ENCODE results near the gene APC. TPM values are rescaled to one million over a fixed set of nuclear protein-coding genes. Genes with fewer than 3 reads are reported as not detected.
A peak's percentile ranks its signal among the peaks of the same experiment; 100 is the strongest.

The APC gene
- total and polyA plus RNA-seq, 4 donors, result 83.2 to 279 (median 137) TPM

DNA sequence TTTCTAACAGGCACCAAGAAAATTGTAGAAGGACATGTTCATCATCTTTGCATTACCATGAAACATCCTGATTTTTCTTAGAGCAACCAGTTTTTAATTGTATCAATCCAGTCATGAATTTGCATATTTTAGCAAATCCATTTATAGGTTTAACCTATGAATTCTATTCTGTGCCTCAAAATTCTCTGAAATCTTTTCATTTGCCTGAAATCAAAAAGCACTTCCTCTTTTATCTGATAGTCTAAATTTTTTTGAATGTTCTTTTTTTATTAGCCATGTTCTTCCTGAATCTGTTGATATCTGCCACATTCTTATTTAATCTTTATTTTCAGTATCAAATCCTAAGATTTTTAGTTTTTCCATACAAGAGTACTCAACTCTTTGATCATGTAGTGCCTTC is 86.5 kb downstream of the APC start:
- Histone ChIP-seq H3K4me1 (ENCODE audit: control insufficient read depth, insufficient read depth, low read length) (no peaks in the 10 kb centered on the region), H3K27ac (ENCODE audit: low read depth, low read length) (no peak overlapping the region), H3K36me3 (ENCODE audit: control insufficient read depth, insufficient read depth, low read length) (peaks cover 34% of the 10 kb centered on the region), H3K4me3 (ENCODE audit: low read depth, low read length) (no peak overlapping the region), H3K9me3 (ENCODE audit: control insufficient read depth, insufficient read depth, low read length) (no peaks in the 10 kb centered on the region), H3K27me3 (ENCODE audit: control insufficient read depth, insufficient read depth, low read length) (no peaks in the 10 kb centered on the region)
- DNase-seq (ENCODE audit: low read depth in 4 of 6, low spot score in 6 of 6), result no peak

DNA sequence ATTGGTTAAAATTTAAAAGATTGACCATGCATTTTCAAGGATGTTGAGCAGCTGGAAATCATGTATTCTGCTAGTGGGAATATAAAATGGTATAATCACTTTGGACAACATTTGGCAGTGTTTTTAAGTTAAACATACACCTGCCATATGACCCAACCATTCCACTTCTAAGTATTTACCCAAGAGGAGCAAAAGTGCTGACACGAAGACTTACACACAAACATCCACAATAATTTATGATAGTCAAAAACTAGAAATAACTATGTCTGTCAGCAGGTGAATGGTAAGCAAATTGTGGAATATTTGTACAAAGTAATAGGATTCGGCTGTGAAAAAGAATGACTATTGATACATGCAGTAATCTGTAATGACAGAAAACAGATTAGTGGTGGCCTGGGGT is 92.7 kb downstream of the APC start:
- peaks cover 27% of the 10 kb centered on the region for H3K36me3 ChIP-seq (ENCODE audit: control insufficient read depth, insufficient read depth, low read length)
- 100% methylated on average over 1 of the region's 2 CpGs for WGBS (ENCODE audit: insufficient coverage)

DNA sequence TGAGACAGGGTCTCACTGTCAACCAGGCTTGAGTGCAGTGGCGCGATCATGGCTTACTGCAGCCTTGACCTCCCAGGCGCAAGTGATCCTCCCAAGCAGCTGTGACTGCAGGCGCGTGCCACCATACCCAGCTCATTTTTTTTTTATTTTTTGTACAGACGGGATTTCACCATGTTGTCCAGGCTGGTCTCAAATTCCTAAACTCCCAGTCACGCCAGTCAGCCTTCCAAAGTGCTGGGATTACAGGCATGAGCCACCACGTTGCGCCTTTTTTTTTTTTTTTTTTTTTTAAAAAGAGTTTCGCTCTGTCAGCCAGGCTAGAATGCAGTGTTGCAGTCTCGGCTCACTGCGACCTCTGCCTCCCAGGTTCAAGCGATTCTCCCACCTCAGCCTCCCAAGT is 96.3 kb downstream of the APC start:
- Histone ChIP-seq H3K9me3 (ENCODE audit: control insufficient read depth, insufficient read depth, low read length) (no peaks in the 10 kb centered on the region), H3K4me1 (ENCODE audit: control insufficient read depth, insufficient read depth, low read length) (no peaks in the 10 kb centered on the region), H3K4me3 (ENCODE audit: low read depth, low read length) (no peak overlapping the region), H3K36me3 (ENCODE audit: control insufficient read depth, insufficient read depth, low read length) (peaks cover 31% of the 10 kb centered on the region), H3K27me3 (ENCODE audit: control insufficient read depth, insufficient read depth, low read length) (no peaks in the 10 kb centered on the region), H3K27ac (ENCODE audit: low read depth, low read length) (no peak overlapping the region)
- WGBS (ENCODE audit: insufficient coverage), result 97% methylated on average over 6 of the region's 13 CpGs
- no peak for DNase-seq (ENCODE audit: low read depth in 4 of 6, low spot score in 6 of 6)

More for the DNA sequence above, 92.7 kb downstream of the APC start:
- Histone ChIP-seq H3K27me3 (ENCODE audit: control insufficient read depth, insufficient read depth, low read length) (no peaks in the 10 kb centered on the region), H3K27ac (ENCODE audit: low read depth, low read length) (no peak overlapping the region), H3K4me3 (ENCODE audit: low read depth, low read length) (no peak overlapping the region), H3K4me1 (ENCODE audit: control insufficient read depth, insufficient read depth, low read length) (no peaks in the 10 kb centered on the region), H3K9me3 (ENCODE audit: control insufficient read depth, insufficient read depth, low read length) (no peaks in the 10 kb centered on the region)
- no peak for DNase-seq (ENCODE audit: low read depth in 4 of 6, low spot score in 6 of 6)

DNA sequence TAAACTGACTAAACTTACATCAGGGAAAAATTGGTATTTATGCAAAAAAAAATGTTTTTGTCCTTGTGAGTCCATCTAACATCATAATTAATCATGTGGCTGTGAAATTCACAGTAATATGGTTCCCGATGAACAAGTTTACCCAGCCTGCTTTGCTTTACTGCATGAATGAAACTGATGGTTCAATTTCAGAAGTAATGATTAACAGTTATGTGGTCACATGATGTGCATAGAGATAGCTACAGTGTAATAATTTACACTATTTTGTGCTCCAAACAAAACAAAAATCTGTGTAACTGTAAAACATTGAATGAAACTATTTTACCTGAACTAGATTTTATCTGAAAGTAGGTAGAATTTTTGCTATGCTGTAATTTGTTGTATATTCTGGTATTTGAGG is 106.8 kb downstream of the APC start:
- H3K4me3 ChIP-seq (ENCODE audit: low read depth, low read length), result no peak overlapping the region
- H3K9me3 ChIP-seq (ENCODE audit: control insufficient read depth, insufficient read depth, low read length), result no peaks in the 10 kb centered on the region
- H3K27me3 ChIP-seq (ENCODE audit: control insufficient read depth, insufficient read depth, low read length), result no peaks in the 10 kb centered on the region
- DNase-seq (ENCODE audit: low read depth in 4 of 6, low spot score in 6 of 6), result no peak
- WGBS (ENCODE audit: insufficient coverage), result no CpG with 5 or more reads among the region's 1 CpG
- H3K27ac ChIP-seq (ENCODE audit: low read depth, low read length), result no peak overlapping the region
- H3K4me1 ChIP-seq (ENCODE audit: control insufficient read depth, insufficient read depth, low read length), result no peaks in the 10 kb centered on the region
- peaks cover 9% of the 10 kb centered on the region for H3K36me3 ChIP-seq (ENCODE audit: control insufficient read depth, insufficient read depth, low read length)

DNA sequence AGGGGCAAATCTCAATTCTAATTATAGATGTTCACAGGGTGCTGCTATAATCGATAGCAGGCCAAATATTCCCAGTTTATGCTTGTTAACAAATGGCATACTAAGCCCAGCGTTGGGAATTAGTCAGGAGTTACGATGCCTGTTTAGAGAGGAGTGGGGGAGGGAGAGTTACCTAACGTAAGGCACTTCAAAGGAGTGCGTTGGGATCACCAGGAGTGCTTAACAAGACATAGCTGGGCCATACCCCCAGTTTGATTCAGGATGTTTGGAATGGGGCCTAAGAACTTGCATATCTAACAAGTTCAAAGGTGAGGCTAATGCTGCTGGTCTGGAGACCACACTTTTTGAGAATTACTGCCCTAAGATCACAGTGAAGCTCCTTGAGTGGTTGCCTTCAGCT is 108.9 kb downstream of the APC start:
- 80% methylated on average over 5 of the region's 5 CpGs for WGBS (ENCODE audit: insufficient coverage)
- Histone ChIP-seq H3K27me3 (ENCODE audit: control insufficient read depth, insufficient read depth, low read length) (no peaks in the 10 kb centered on the region), H3K27ac (ENCODE audit: low read depth, low read length) (no peak overlapping the region), H3K4me1 (ENCODE audit: control insufficient read depth, insufficient read depth, low read length) (no peaks in the 10 kb centered on the region), H3K9me3 (ENCODE audit: control insufficient read depth, insufficient read depth, low read length) (no peaks in the 10 kb centered on the region), H3K4me3 (ENCODE audit: low read depth, low read length) (no peak overlapping the region), H3K36me3 (ENCODE audit: control insufficient read depth, insufficient read depth, low read length) (peaks cover 4% of the 10 kb centered on the region)
- no peak for DNase-seq (ENCODE audit: low read depth in 4 of 6, low spot score in 6 of 6)

DNA sequence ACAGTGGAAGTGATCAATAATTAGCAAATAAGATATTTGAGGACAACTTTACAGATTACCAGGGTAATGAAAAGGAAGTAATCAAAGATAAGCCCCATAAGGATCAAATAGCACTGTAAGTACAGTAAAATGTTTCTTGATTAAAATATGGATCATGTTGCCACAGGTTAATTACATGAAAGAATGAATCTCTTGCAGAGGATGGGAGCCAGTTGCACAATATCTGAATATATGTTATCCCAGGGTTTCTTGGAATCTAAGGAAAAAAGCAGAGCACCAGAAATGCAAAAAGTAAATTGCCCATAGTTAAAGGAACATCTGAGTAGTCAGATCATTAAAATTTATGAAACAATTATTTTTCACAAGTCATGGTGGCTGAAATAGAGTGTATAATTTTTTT is 109.6 kb downstream of the APC start:
- Histone ChIP-seq H3K27ac (ENCODE audit: low read depth, low read length) (no peak overlapping the region), H3K9me3 (ENCODE audit: control insufficient read depth, insufficient read depth, low read length) (no peaks in the 10 kb centered on the region), H3K36me3 (ENCODE audit: control insufficient read depth, insufficient read depth, low read length) (peaks cover 4% of the 10 kb centered on the region), H3K4me1 (ENCODE audit: control insufficient read depth, insufficient read depth, low read length) (no peaks in the 10 kb centered on the region), H3K4me3 (ENCODE audit: low read depth, low read length) (no peak overlapping the region), H3K27me3 (ENCODE audit: control insufficient read depth, insufficient read depth, low read length) (no peaks in the 10 kb centered on the region)
- no peak for DNase-seq (ENCODE audit: low read depth in 4 of 6, low spot score in 6 of 6)

DNA sequence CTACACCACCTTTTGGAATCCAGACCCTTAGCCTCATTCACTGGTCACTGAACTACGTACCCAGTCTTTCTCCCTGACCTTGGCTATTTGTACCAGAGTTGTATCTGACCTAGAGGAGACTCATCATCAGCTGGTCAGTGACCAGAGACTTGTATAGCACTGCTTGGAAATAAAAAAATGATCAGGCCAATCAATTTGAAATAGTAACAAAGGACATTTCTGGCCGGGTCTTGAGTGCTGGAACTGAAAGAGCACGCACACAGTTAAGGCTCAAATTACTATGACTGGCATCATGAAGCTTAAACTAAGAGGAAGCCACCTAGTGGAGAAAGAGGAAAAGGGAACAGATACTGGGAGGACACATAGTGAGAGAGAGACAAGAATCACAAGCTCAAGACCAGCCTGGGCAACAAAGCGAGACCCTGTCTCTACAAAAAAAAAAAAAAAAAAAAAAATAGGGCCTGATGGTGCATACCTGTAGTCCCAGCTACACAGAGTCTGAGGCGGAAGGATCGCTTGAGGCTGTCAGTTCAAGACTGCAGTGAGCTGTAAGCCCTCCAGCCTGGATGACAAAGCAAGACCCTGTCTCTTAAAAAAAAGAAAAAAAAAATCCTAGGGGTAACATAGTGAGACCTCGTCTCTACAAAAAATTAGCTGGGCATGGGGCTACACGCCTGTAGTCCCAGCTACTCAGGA is 110.6 kb downstream of the APC start:
- Histone ChIP-seq H3K36me3 (ENCODE audit: control insufficient read depth, insufficient read depth, low read length) (peaks cover 4% of the 10 kb centered on the region), H3K4me1 (ENCODE audit: control insufficient read depth, insufficient read depth, low read length) (no peaks in the 10 kb centered on the region), H3K27me3 (ENCODE audit: control insufficient read depth, insufficient read depth, low read length) (no peaks in the 10 kb centered on the region), H3K4me3 (ENCODE audit: low read depth, low read length) (no peak overlapping the region), H3K27ac (ENCODE audit: low read depth, low read length) (no peak overlapping the region), H3K9me3 (ENCODE audit: control insufficient read depth, insufficient read depth, low read length) (no peaks in the 10 kb centered on the region)
- WGBS (ENCODE audit: insufficient coverage), result 53% methylated on average over 6 of the region's 8 CpGs
- DNase-seq (ENCODE audit: low read depth in 4 of 6, low spot score in 6 of 6), result peak in 5 of 6 donors; percentile 10 to 86 (median 33)

DNA sequence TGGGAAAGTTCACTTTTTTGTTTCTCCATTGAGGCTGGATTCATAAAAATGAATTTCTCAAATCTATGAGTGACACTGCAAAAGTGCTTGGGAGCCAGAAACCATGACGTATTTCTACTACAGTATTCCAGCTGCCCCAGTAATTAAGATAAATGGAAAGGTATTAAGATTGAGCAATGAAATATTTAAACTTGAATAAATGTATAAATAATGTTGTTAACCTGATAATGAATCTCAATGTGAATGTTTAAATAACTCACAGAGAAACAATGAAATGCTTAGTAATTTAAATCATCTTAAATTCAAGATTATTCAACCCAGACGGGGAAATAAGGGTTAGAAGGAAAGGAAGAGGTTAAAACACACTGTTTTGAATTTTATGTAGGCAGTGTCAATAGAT is 112.2 kb downstream of the APC start:
- no peaks in the 10 kb centered on the region for H3K9me3 ChIP-seq (ENCODE audit: control insufficient read depth, insufficient read depth, low read length)
- no peaks in the 10 kb centered on the region for H3K36me3 ChIP-seq (ENCODE audit: control insufficient read depth, insufficient read depth, low read length)
- H3K4me1 ChIP-seq (ENCODE audit: control insufficient read depth, insufficient read depth, low read length), result no peaks in the 10 kb centered on the region
- no peak overlapping the region for H3K4me3 ChIP-seq (ENCODE audit: low read depth, low read length)
- no peaks in the 10 kb centered on the region for H3K27me3 ChIP-seq (ENCODE audit: control insufficient read depth, insufficient read depth, low read length)
- no peak for DNase-seq (ENCODE audit: low read depth in 4 of 6, low spot score in 6 of 6)
- no peak overlapping the region for H3K27ac ChIP-seq (ENCODE audit: low read depth, low read length)
- WGBS (ENCODE audit: insufficient coverage), result no CpG with 5 or more reads among the region's 2 CpGs

DNA sequence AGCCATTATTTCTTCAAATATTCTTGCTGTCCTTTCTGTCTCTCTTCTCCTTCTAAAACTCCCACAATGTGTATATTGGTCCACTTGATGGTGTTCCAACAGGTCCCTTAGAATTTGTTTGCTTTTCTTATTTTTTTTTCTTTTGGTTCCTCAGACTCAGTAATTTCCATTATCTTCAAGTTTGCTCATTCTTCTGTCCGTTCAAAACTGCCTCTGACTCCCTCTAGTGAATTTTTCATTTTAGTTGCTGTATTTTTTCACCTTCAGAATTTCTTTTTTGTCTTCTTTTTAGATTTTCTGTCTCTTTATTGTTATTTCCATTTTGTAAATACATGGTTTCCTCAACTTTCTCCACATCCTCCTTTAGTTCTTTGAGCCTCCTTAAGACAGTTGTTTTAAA is 117.0 kb downstream of the APC start:
- no peak for DNase-seq (ENCODE audit: low read depth in 4 of 6, low spot score in 6 of 6)
- Histone ChIP-seq H3K4me3 (ENCODE audit: low read depth, low read length) (no peak overlapping the region), H3K9me3 (ENCODE audit: control insufficient read depth, insufficient read depth, low read length) (no peaks in the 10 kb centered on the region), H3K36me3 (ENCODE audit: control insufficient read depth, insufficient read depth, low read length) (no peaks in the 10 kb centered on the region), H3K4me1 (ENCODE audit: control insufficient read depth, insufficient read depth, low read length) (no peaks in the 10 kb centered on the region), H3K27me3 (ENCODE audit: control insufficient read depth, insufficient read depth, low read length) (no peaks in the 10 kb centered on the region), H3K27ac (ENCODE audit: low read depth, low read length) (no peak overlapping the region)
- WGBS (ENCODE audit: insufficient coverage), result no CpG with 5 or more reads among the region's 1 CpG

DNA sequence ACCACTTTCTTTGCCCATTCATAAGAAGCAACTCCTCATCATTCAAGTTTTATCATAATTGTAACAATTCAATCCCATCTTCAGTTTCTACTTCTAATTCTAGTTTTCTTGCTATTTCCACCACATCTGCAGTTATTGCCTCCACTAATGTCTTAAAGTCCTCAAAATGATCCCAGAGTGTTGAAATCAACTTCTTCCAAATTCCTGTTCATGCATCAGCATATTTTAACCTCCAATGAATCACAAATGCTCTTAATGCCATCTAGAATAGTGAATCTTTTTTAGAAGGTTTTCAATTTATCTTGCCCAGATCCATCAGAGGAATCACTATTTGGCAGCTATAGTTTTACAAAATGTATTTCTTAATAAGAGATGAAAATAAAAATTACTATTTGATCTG is 120.2 kb downstream of the APC start:
- Histone ChIP-seq H3K27me3 (ENCODE audit: control insufficient read depth, insufficient read depth, low read length) (no peaks in the 10 kb centered on the region), H3K27ac (ENCODE audit: low read depth, low read length) (no peak overlapping the region), H3K4me1 (ENCODE audit: control insufficient read depth, insufficient read depth, low read length) (peaks cover 13% of the 10 kb centered on the region), H3K9me3 (ENCODE audit: control insufficient read depth, insufficient read depth, low read length) (no peaks in the 10 kb centered on the region), H3K4me3 (ENCODE audit: low read depth, low read length) (no peak overlapping the region), H3K36me3 (ENCODE audit: control insufficient read depth, insufficient read depth, low read length) (no peaks in the 10 kb centered on the region)
- DNase-seq (ENCODE audit: low read depth in 4 of 6, low spot score in 6 of 6), result no peak

Data from spinal cord (tissue), 10 donors.